Fibroblast of mammary gland (primary cell): ENCODE measurements around the gene VAPA.

Experiments used
- DNase-seq: peaks from one replicate; pipeline ENCODE4 v3.0.0-alpha.2; 2010; ENCODE audit warnings: low read depth
- H3K4me3 ChIP-seq: 2 replicates; pipeline ENCODE4 v1.5.1; 2011; ENCODE audit warnings: low read depth, mild to moderate bottlenecking, low read length, moderate library complexity; ENCODE audit not compliant: control insufficient read depth
- TF ChIP-seq, protein P1 (sequence below): conservative IDR thresholded peaks from 2 replicates; pipeline ENCODE4 v1.5.1; 2011; ENCODE audit warnings: low read depth, low read length, inconsistent platforms; ENCODE audit not compliant: control insufficient read depth, insufficient read depth

Gene VAPA

DNA sequence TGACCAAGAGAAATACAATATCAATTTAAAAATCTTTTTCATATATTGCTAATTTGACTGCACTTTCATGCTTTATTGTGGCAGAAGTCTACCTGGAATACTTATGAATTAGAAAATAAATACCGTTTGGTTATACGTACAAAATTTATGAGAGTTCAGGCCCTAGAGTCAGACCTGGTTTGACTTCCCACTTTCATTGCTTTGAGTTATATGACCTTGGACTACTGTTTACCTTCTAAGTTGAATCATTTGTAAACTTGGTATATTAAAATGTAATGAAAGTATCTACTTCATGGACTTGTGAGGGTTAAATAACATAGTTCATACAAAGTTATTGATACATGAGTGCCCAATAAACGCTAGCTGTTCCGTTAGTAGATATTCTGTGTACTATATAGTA is 12.0 kb downstream of the VAPA start:
- DNase-seq = no peak
- TF ChIP-seq, protein P1, sequence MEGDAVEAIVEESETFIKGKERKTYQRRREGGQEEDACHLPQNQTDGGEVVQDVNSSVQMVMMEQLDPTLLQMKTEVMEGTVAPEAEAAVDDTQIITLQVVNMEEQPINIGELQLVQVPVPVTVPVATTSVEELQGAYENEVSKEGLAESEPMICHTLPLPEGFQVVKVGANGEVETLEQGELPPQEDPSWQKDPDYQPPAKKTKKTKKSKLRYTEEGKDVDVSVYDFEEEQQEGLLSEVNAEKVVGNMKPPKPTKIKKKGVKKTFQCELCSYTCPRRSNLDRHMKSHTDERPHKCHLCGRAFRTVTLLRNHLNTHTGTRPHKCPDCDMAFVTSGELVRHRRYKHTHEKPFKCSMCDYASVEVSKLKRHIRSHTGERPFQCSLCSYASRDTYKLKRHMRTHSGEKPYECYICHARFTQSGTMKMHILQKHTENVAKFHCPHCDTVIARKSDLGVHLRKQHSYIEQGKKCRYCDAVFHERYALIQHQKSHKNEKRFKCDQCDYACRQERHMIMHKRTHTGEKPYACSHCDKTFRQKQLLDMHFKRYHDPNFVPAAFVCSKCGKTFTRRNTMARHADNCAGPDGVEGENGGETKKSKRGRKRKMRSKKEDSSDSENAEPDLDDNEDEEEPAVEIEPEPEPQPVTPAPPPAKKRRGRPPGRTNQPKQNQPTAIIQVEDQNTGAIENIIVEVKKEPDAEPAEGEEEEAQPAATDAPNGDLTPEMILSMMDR = no peak
- no peak overlapping the region for H3K4me3 ChIP-seq

DNA sequence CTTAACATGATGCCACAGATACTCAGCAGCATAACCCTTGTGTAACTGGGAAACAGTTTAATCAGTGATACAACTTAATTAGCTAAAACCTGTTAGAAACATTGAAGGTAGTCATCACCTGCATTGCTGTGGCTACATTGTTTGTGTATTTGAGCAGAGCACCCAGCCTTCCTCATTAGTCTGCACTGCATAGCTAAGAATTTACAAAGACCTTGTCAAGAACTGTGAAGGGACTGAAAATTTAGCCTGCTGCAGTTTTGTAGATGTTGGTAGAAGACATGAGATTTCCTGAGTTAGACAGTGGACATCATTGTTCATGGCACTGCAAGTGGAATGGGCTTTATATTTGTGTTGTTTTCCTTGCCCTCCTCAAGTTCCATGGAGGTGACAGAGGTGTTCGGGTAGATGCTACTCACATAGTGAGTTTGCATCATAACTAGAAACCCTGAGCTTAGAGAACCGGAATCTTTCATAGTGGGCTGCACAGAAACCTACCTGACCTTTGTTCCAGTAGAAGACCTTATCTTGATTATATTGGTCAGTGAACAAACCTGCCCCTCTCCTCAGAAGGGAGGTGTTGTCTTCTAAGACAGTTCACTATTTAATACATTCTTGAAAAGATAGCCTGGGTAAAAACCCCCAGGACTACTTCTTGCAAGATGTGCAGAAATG is 12.5 kb downstream of the VAPA start:
- no peak overlapping the region for H3K4me3 ChIP-seq
- TF ChIP-seq, protein P1 = no peak
- no peak for DNase-seq

DNA sequence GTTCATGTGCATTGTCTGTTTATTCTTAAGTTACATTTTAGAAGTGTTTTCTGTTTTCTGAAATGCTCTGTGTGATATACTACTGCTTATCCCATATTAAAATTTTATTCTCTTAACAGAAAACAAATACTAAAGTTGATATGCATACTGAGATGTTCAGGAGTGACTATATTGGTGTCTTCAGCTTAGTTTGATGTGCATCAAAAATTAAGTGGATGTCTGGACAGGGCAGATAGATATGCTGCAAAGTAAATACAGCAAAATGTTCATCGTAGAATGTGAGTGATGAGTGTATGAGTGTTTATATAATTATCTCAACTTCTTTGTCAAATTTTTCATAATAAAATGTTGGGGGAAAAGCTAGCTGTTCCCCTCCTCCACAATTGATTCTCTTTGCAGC is 13.2 kb downstream of the VAPA start:
- H3K4me3 ChIP-seq = no peak overlapping the region
- DNase-seq = no peak
- TF ChIP-seq, protein P1 = no peak

DNA sequence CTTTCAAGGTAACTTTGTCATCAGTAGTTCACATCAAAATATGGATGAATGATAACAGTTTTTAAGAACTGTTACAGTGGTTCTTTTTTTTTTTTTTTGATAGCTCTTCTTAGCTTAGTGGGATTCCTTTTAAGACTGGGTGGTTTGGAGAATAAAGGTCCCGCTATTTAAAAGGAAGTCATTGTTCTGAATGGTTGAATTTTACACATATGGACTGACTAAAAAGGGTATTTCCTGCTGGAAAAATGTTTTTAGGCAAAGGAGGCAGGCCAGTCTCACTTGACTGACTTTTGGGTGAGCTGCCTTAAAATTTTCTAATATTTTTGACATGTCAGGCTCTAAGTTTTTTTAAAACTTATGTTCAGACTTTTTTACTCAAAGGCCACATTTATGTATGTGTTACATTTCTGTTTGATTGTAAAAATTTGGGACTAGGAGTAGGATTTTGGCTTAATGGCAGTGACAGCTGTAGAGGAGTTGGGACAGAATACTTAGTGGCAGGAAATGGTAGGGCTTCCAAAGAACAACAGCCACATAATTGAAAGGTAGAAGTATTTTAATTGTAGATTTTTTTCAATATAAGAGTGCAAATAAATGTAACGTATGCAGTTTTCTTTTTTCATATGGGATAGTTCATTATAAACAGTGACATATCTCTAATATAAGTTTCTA is 13.7 kb downstream of the VAPA start:
- no peak for DNase-seq
- no peak overlapping the region for H3K4me3 ChIP-seq
- TF ChIP-seq, protein P1 = no peak

DNA sequence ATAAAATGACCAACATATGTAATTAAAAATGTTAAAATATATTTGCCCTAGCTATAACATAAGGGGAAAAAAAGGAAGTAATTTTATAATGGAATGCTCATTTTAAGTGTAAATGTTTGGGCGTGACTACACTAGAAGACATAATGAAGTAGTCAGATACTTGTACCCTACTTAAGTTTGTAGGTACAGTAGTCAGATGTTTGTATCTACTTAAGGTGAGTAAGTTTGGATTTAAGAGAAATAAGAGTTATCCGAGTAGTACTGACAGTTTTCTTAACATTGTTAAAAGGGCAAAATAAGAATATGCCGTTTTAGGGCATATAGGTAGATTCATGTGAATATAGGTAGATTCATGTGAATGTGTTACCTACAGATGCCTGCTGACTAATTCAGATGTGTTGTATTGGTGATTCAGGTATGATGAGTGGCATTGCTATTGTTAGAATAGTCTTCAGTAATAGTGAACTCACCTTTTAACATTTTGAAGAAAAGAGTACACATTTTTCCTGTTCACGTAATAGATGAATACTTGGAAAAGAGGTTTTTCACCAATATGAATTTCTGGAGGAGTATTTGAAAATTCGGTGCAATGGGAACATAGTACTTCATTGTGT is 14.9 kb downstream of the VAPA start:
- no peak overlapping the region for H3K4me3 ChIP-seq

DNA sequence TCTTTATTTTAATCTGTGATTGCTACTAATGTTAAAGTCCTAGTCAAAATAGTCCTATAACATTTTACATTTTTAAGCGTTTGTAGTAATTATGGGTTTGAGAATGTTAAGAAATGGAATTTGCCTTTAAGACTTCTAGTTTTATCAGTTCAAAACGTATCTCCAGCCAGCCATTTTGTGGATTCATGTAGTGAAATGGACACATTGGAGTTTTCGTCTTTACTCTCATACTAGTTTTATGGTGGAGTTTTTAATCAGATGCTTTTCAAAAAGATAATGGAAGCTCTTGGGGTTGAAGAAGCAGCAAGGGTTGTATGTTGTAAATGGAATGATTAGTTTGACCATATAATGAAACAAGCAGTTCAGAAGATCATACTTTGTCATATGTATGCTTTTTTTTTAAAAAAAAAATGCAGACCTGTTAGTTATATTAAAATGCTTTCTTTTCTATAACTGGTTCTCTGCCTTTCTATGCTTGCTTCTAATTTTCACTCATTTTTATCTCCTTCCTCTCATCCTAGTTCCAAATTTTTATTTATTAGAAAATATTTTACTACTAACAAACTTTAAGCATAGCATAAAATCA is 16.6 kb downstream of the VAPA start:
- H3K4me3 ChIP-seq = no peak overlapping the region
- no peak for DNase-seq
- TF ChIP-seq, protein P1 = no peak

More for the DNA sequence above, 14.9 kb downstream of the VAPA start:
- TF ChIP-seq, protein P1 = no peak
- DNase-seq = no peak
